A549 treated with dexamethasone at 1 μM for 4 hours (cell line): ENCODE data around the gene PLEKHA6. TPM values are rescaled to one million over a fixed set of nuclear protein-coding genes. Genes with fewer than 3 reads are reported as not detected.

Source experiments
- total RNA-seq: library from RNA; stranded (reverse); fragments of 200-300 nt; extraction: Qiagen RNA extraction; gene quantifications from 5 replicates; pipeline ENCODE4 v1.2.3, GENCODE V29; 2022

Gene PLEKHA6, protein sequence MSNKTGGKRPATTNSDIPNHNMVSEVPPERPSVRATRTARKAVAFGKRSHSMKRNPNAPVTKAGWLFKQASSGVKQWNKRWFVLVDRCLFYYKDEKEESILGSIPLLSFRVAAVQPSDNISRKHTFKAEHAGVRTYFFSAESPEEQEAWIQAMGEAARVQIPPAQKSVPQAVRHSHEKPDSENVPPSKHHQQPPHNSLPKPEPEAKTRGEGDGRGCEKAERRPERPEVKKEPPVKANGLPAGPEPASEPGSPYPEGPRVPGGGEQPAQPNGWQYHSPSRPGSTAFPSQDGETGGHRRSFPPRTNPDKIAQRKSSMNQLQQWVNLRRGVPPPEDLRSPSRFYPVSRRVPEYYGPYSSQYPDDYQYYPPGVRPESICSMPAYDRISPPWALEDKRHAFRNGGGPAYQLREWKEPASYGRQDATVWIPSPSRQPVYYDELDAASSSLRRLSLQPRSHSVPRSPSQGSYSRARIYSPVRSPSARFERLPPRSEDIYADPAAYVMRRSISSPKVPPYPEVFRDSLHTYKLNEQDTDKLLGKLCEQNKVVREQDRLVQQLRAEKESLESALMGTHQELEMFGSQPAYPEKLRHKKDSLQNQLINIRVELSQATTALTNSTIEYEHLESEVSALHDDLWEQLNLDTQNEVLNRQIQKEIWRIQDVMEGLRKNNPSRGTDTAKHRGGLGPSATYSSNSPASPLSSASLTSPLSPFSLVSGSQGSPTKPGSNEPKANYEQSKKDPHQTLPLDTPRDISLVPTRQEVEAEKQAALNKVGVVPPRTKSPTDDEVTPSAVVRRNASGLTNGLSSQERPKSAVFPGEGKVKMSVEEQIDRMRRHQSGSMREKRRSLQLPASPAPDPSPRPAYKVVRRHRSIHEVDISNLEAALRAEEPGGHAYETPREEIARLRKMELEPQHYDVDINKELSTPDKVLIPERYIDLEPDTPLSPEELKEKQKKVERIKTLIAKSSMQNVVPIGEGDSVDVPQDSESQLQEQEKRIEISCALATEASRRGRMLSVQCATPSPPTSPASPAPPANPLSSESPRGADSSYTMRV
- 23.6 to 47.3 TPM (median 41.4 TPM) in 5 replicates for total RNA-seq

DNA sequence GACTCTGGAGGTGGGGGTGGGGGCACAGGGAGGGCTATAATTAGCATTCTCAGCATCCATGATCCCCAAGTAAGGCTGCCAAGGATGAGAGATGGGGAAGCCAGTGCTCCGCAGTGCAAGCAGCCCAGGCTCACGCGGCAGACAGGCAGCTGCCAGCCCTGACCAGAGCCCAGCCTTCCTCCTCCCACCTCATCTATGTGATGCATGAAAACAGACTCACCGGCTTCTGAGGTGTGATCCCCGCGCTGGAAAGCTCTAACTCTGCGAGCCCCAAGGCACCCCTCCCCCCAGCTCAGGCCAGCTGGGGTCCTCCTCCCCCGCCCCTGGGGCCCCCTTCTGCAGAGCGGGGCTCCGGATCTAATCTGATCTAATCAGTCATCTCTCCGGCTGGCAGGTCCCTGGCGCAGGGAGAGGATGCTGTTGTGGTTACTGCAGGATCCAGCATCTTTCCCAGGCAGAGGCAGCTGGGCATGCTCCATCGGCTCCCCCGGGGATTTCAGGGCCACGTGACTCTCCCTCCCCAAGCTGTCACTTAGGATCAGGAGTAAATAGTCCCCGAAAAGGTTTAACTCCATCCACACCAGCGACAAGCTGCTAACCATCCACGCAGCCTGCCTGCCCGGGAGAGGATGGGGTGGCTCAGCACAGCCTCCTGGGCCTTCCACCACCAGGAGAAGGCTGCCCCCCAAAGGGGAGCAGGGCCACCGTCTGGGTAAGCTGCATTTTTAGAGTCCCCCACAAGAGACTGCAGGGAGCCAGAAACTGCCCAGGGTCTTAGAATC, at the start of gene PLEKHA6:
Gene PLEKHA6 (minus strand): TSS at position 456 of the 782 bp plus-strand sequence. CDS start 86,202 bp downstream, outside the sequence.

DNA sequence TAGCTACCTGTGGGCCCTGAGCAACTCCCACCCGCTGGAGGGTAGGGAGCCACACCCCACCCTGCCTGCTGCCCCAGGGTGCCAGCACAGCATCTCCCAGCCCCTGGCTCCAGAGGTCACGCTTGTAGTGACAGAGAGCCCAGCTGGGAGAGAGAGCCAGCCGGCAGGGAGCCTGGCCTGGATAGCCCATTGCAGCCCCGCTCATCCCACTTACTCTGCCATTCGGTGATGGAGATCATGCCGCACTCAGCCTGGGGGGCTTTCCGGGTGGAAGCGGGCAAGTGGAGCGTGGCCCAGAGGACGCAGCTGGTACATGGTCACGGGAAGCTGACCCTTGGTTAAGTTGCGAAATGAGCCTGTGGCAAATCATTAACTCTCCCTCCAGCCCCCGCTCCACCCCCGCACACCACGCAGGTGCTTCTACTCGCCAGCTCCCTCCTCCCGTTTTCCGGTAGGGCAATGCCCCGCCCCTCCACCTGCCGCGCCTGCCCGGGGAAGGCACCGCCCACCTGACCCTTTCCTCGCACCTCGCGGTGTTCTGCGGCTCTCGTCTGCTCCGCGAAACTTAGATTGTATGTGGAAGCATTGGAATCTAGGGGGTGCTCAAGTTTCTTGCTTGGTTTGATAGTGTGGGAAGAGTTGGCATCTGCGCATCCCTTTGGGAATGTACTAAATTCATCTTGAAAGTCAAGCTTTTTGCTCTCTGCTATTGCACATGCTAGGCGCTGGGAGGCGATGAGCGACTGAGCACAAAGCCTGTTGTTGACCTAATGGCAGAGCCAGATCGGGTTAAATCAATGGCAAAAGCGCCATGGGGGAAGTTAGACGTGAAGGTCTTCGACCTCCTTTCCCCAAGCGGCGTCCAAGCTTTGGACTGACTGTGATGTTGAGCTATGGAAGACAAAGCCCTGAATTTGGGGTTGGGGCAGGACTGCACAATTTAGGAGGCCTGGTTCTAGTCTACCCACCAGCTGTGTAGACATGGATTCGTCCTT, 145.8 kb downstream of the PLEKHA6 start, which contains the start of gene GOLT1A:
Gene GOLT1A (minus strand): TSS at position 321 of the 995 bp plus-strand sequence. CDS start 82 bp downstream, at position 239.

DNA sequence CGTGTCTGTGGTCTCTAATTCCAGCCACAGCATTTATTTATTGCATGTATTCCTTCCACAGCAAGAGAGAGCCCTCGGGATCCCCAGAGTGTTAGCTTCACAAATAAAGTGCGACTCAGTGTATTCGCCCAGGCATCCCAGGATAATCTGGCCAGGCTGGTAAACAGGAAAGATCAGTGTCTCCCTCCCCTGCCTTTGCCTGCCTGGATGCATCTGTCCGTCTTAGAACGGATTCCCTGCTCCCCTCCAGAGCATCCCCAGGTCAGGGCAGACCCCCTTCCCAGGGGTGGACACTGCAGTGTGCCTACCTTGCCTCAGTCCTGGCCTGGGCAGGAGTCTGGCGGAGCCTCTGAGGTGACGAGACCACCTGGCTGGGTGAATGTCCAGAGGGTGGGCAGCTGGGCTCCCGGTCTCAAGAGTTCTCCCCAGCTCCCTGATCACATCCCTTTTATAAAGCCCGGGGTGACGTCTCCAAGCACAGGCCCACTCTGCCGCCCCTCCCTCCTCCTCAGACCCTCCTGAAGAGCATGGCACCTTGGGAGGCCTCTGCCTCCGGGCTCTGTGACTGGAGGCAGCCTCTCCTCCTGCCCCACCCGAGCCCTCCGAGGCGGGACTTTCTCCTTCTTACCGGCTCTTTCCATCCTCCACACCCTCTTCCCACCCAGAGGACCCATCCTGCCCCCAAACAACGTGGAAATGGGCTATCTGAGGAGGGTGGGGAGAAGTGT, 163.5 kb downstream of the PLEKHA6 start, which contains the start of gene KISS1:
Gene KISS1 (minus strand): TSS at position 424 of the 728 bp plus-strand sequence. CDS start 3,615 bp downstream, outside the sequence.

Other genes with a start within 250 kb of the PLEKHA6 start
- gene ETNK2, start 207.9 kb downstream of the PLEKHA6 start, total RNA-seq, result 17.9 to 25.4 TPM (median 25.4 TPM) in 5 replicates
- 0.08 TPM in 1 of 5 replicates, not detected in the others for gene REN, start 193.6 kb downstream of the PLEKHA6 start, total RNA-seq
- 0.24 to 0.95 TPM (median 0.42 TPM) in 5 replicates for gene KISS1, start 163.4 kb downstream of the PLEKHA6 start, total RNA-seq
- gene GOLT1A, start 145.9 kb downstream of the PLEKHA6 start, total RNA-seq, result 4.2 to 6.8 TPM (median 4.3 TPM) in 5 replicates
- 32.0 to 40.0 TPM (median 35.9 TPM) in 5 replicates for gene PPP1R15B, start 51.9 kb upstream of the PLEKHA6 start, total RNA-seq
- 5.0 to 9.8 TPM (median 9.1 TPM) in 5 replicates for gene PIK3C2B, start 134.9 kb upstream of the PLEKHA6 start, total RNA-seq
- gene MDM4, start 156.5 kb upstream of the PLEKHA6 start, total RNA-seq, result 5.0 to 6.7 TPM (median 5.2 TPM) in 5 replicates